Activated CD4-positive, alpha-beta T cell treated with anti-CD3 and anti-CD28 coated beads for 24 hours (primary cell): ENCODE measurements around the gene OR51I2.

Experiments used
- DNase-seq, 2 donors: peaks; one replicate each; pipeline ENCODE4 v3.0.0-alpha.2; 2020; ENCODE audit warnings: low read depth in 2 of 2

The OR51I2 gene

DNA sequence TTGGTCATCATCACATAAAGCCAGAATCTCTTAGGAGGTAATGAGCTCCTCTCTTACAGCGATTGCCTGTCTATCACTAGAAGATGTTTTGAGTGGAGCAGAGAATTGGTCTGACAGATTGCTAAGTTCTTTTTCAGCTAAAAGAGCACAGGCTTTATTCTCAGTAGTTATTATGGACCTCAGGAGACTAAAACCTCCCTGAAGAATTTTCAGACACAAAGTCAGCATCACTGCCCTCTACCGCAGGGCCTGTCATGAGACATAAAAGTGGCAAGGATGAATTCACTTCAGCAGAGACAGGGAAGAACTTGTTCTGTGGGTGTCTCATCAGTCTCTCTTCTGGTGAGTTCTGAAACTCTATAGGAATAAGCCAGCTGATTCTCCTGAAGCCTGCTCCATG is at the start of gene OR51I2:
TSS of gene OR51I2 (plus strand) at position 301 of the 400 bp plus-strand sequence. CDS start 4,166 bp downstream, outside the sequence.
- no peak for DNase-seq

DNA sequence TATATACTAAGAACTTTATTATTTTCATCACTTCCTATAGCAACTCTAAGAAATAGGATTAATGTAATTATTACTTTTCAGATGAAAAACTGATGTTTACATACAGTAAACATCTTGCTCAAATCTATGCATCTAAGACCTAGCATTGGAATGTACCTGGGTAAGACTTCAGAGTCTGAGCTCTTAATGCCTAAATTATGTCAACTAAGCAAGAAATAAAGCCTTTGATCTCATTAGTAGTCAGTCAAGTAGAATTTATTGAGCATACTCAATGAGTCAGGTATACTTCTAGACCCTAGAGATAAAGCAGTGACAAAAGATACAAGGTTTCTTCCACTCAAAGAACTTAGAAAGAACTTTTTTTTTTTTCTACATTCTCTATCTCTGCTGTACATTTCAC is 44.0 kb upstream of the OR51I2 start:
- no peak for DNase-seq

GRCh38 chr11:5420993-5421392 is 28.1 kb upstream of the OR51I2 start:
- DNase-seq = no peak

DNA sequence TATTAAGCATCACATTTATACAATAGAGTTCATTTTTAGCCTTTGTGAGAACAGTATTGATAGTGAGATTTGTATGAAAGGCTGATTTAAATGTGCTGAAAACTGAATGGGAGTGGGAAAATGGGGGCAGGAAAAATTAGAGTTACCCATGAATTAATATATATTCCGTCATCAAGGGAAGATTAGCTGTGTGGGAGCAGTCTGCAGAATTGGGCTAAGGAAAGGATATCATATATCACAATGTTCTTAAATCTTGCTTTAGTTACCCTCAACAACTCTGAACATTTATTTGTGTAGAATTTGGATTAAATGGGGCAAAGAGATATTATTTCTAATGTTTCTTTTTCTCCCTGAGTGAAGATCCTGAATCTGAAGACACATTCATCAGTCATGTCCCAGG is 27.3 kb upstream of the OR51I2 start, which contains the start of gene OR51Q1:
TSS of gene OR51Q1 (plus strand) at position 301 of the 400 bp plus-strand sequence. CDS start at position 391, 90 bp downstream.
- no peak for DNase-seq

- no peak for DNase-seq
Observed at GRCh38 chr11:5423131-5423530, 26.0 kb upstream of the OR51I2 start.

DNA sequence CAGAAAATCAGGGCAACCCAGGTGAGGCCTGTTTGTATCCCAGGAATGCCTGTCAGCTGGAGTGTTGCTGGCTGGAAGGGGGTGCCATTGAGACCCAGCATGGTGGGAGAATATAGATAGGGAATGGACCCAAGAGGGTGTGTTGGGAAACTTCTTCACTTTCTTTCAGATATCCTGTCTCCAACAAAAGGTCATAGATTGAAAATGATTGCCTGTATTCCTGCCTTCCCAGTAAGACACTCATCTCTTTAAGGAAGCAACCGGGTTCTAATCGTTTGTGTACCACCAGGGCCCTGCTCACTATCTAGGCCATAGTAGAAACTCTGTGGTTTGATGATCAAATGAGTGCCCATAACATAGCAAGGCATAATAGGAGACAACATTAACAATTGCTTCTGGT is 7.7 kb upstream of the OR51I2 start, which contains the start of gene OR51I1:
TSS of gene OR51I1 (minus strand) at position 101 of the 400 bp plus-strand sequence. CDS start at position 101, 0 bp downstream.
- DNase-seq = no peak

GRCh38 chr11:5443835-5444393 is 5.2 kb upstream of the OR51I2 start:
- DNase-seq = no peak

- DNase-seq = no peak
Observed at GRCh38 chr11:5449432-5449831, 309 bp downstream of the OR51I2 start.

DNA sequence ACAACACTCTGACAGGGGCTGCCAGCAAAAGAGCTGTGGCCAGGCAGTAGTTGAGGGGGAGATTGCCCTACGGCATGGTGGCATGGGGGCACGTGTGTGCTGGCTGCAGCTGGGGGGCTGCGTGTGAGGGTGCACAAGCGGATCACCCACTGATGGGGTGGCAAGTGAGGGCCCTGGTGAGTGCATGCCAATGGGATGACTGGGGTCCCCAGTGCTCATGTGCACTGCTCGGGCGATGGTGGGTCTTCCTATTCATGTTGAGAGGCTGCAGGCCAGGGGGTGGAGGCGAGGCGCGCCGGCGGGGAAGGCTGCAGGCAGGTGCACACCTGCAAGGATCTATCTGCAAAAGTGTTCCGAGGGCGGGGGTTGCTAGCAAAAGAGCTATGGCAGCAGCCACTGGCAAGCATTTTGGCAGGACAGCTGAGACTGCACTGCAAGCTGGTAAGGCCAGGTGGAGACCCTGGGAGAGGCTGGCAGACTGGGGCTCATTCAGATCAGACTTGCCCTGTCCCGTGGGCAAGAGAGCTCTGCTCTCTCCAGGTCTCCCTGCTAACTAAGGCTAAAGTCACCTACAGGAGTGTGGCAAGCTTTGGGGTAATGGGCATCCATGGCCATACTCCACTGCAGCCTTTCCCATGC is 12.0 kb downstream of the OR51I2 start:
- no peak for DNase-seq

GRCh38 chr11:5467527-5467926 is 18.4 kb downstream of the OR51I2 start:
- DNase-seq = no peak

GRCh38 chr11:5473921-5474320 is 24.8 kb downstream of the OR51I2 start:
- DNase-seq = no peak

DNA sequence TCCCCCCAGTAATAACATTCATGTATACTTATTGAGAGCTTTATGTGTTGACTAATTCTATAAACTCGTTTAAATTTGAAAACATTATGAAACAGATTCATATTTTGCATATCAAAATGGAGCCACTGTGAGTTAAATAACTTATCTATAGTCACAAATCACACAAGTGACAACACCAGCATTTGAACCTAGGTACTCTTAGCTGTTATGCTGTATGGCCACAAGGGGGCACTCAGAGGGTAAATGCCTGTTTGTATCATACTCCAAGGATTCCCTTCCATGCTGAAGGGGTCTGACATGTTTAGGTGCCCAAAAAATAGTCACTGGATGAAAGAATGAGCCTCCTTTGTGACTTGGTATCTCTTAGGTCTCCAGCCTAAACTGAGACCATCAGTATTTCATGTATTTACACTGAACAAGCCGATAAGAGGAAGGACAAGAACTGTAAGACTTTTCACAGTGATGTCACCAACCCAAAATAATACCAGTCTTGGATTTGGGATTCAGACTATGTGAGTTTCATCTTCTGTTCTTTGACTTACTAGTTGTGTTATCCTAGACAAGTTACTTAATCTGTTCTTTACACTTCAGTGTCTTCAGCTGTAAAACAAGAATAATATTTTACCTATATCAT is 27.2 kb downstream of the OR51I2 start:
- peak; percentile 5 to 23 for DNase-seq

DNA sequence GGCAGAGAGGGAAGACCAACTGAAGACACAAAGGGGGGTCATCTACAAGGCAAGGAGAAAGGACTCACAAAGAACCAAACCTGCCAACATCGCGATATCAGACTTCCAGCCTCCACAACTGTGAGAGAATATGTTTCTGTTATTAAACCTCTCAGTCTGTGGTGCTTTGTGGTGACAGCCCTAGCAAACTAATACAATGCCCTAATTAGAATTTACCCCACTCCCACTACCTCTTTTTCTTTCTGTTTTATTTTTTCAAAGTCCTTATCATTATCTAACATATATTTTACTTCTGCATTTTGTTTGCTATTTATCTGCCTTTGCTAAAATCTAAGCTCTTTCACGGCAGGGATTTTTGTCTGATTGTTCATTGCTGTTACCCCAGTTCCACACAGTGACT is 36.9 kb downstream of the OR51I2 start:
- DNase-seq = no peak

GRCh38 chr11:5486421-5486820 is 37.3 kb downstream of the OR51I2 start:
- DNase-seq = no peak

DNA sequence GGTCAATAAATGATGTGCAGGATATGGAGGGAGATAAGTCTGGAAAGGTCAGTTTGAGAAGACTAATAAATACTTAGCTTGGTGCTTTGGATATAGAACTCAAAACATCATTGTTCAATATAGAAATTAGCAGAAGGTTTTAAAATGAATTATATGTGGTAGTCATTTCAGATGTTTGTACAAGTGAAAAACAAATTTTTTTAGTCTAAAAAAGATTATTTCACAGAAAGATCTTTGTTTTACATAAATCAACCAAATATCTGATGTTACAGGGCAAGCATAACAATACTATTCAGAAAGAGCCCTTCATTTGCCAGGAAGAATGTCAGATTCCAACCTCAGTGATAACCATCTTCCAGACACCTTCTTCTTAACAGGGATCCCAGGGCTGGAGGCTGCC is 39.3 kb downstream of the OR51I2 start, which contains the start of gene OR52D1:
TSS of gene OR52D1 (plus strand) at position 301 of the 400 bp plus-strand sequence. CDS start at position 323, 22 bp downstream.
- DNase-seq = no peak

GRCh38 chr11:5488798-5489399 is 39.8 kb downstream of the OR51I2 start:
- no peak for DNase-seq

- no peak for DNase-seq
Observed at GRCh38 chr11:5489576-5490357, 40.6 kb downstream of the OR51I2 start.

DNA sequence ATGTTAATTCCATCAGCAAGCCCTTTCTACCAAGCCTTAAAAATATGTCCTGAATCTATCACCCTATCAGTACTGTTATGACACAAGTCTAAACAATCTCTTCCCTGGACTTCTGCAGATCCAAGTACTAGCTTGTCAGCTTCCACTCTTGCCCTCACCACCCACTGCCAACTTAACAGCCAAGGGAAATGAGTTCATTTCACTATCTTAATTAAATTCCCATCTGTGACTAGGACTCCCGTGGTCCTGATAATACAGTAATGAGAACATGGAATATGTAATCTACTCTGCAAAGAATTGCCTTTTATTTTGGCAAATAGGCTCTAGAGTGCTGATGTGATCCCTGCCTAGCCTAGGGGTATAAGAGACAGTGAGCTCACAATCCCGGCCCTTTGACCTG is 50.5 kb downstream of the OR51I2 start:
- DNase-seq = no peak

GRCh38 chr11:5500393-5500801 is 51.3 kb downstream of the OR51I2 start:
- no peak for DNase-seq

DNA sequence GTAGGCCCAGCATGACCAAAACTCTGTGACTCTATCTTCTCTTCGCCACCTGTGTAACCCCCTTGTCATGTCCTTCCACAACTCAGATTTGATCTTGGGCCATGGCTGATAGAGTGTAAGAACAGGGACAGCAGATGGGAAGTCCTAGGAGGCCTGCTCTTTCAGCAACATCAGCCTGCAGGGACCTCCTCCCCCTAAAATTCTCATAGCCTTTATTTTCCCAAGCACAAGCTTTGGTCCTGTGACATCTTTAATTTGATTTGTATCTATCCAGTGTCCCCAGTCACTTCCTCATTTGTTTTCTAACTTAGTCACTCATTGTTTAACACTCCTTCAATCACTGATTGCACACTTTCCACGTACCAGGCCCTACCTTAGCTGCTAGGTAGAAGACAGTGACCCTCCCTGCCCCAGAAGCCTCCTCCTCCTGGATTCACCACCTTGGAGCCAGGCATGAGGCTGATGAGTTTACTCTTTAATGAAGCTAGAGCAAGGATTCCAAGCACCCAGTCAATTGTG is 55.3 kb downstream of the OR51I2 start:
- no peak for DNase-seq

DNA sequence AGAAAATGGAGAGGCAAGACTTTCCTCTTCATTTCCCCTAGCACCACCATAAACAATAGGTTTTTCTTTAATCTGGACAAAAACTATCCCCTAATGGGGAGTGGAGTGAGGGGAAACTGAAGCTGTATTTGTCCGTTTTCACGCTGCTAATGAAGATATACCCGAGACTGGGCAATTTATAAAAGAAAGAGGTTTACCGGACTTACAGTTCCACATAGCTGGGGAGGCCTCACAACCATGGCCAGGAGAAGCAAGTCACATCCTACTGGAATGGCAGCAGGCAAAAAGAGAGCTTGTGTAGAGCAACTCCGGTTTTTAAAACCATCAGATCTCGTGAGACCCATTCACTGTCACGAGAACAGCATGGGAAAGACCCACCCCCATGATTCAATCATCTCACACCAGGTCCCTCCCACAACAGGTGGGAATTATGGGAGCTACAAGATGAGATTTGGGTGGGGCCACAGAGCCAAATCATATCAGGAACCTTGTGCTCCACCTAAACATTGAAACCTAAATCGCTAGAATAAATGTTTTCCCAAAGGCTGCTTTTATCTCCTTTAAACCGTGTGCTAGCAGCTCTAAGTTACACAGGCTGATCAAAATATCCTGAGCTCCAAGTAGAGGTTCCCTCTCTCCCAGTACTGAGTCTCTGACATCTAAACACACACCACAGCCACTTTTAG is 56.4 kb downstream of the OR51I2 start:
- no peak for DNase-seq
